Measurements from ENCODE around the gene APOBR. TPM values are rescaled to one million over a fixed set of nuclear protein-coding genes. Genes with fewer than 3 reads are reported as not detected.

The APOBR gene
- 0.03 to 0.07 TPM (median 0.03 TPM) in 3 of 5 replicates, not detected in the others for total RNA-seq (2022; extraction: Qiagen RNA extraction; ENCODE audit: low read depth)

GRCh38 chr16:28494121-28494851, at the start of gene APOBR:
APOBR (plus strand) TSS chr16:28494643; CDS start chr16:28494682, 39 bp downstream.

GRCh38 chr16:28491970-28492474, 2.4 kb upstream of the APOBR start, which contains the start of gene CLN3:
CLN3 (minus strand) TSS chr16:28492074; CDS start chr16:28491759, 315 bp downstream.

GRCh38 chr16:28538733-28539596, 44.5 kb downstream of the APOBR start, which contains the start of gene NUPR1:
NUPR1 (minus strand) TSS chr16:28538974; CDS start chr16:28538907, 67 bp downstream.

Other genes with a start within 250 kb of the APOBR start
- gene SBK1, start 202.1 kb upstream of the APOBR start, total RNA-seq (2022; extraction: Qiagen RNA extraction; ENCODE audit: low read depth), result 0.22 to 0.38 TPM (median 0.32 TPM) in 5 replicates
- 1.3 to 3.3 TPM (median 2.1 TPM) in 5 replicates for gene NPIPB6, start 131.1 kb upstream of the APOBR start, total RNA-seq (2022; extraction: Qiagen RNA extraction; ENCODE audit: low read depth)
- gene EIF3CL, start 90.8 kb upstream of the APOBR start, total RNA-seq (2022; extraction: Qiagen RNA extraction; ENCODE audit: low read depth), result 58.9 to 106 TPM (median 63.8 TPM) in 5 replicates
- 0.13 to 0.39 TPM (median 0.18 TPM) in 3 of 5 replicates, not detected in the others for gene NPIPB7, start 22.3 kb upstream of the APOBR start, total RNA-seq (2022; extraction: Qiagen RNA extraction; ENCODE audit: low read depth)
- gene CLN3, start 2.6 kb upstream of the APOBR start, total RNA-seq (2022; extraction: Qiagen RNA extraction; ENCODE audit: low read depth), result 23.1 to 38.3 TPM (median 29.5 TPM) in 5 replicates
- gene IL27, start 12.2 kb downstream of the APOBR start, total RNA-seq (2022; extraction: Qiagen RNA extraction; ENCODE audit: low read depth), result not detected in 5 replicates
- 13.3 to 20.6 TPM (median 15.0 TPM) in 5 replicates for gene NUPR1, start 44.3 kb downstream of the APOBR start, total RNA-seq (2022; extraction: Qiagen RNA extraction; ENCODE audit: low read depth)
- 20.3 to 24.7 TPM (median 21.8 TPM) in 5 replicates for gene SGF29, start 59.3 kb downstream of the APOBR start, total RNA-seq (2022; extraction: Qiagen RNA extraction; ENCODE audit: low read depth)
- 0.07 TPM in 1 of 5 replicates, not detected in the others for gene SULT1A2, start 102.4 kb downstream of the APOBR start, total RNA-seq (2022; extraction: Qiagen RNA extraction; ENCODE audit: low read depth)
- gene SULT1A1, start 115.4 kb downstream of the APOBR start, total RNA-seq (2022; extraction: Qiagen RNA extraction; ENCODE audit: low read depth), result 5.0 to 5.5 TPM (median 5.3 TPM) in 5 replicates
- gene NPIPB8, start 143.4 kb downstream of the APOBR start, total RNA-seq (2022; extraction: Qiagen RNA extraction; ENCODE audit: low read depth), result 0.49 to 0.97 TPM in 2 of 5 replicates, not detected in the others
- 207 to 397 TPM (median 358 TPM) in 5 replicates for gene EIF3C, start 216.8 kb downstream of the APOBR start, total RNA-seq (2022; extraction: Qiagen RNA extraction; ENCODE audit: low read depth)